GM12878 (cell line): ENCODE measurements around the gene NRXN3. TPM values are rescaled to one million over a fixed set of nuclear protein-coding genes. Genes with fewer than 3 reads are reported as not detected.

Source experiments
- ATAC-seq: fragments of 200-7000 bp; cut with Tn5 transposase; 3 replicates; pipeline ENCODE4 v1.9.1; 2020; ENCODE audit warnings: mild to moderate bottlenecking, moderate library complexity
- BruUV-seq: library from RNA; stranded (reverse); fragments of 400-500 nt; replicated peaks from 2 replicates; lab custom pipeline; 2021; lab: Mats Ljungman, UMichigan
- CTCF ChIA-PET: fragments of 300-600 bp; sonication (Branson Sonifier 250); formaldehyde crosslinking; extraction: SDS; loops from one replicate; lab custom pipeline; 2021; ENCODE audit warnings: inconsistent platforms; lab: Yijun Ruan, JAX
- POLR2A ChIA-PET: fragments of 350-600 bp; formaldehyde crosslinking; extraction: SDS; loops from one replicate; lab custom pipeline; 2021; ENCODE audit warnings: inconsistent platforms; lab: Charles Lee
- RAD21 ChIA-PET: fragments of 300-600 bp; sonication (Branson Sonifier 250); formaldehyde crosslinking; loops from one replicate; lab custom pipeline; 2023; ENCODE audit warnings: antibody characterized with exemption; ENCODE audit not compliant: unreplicated experiment; lab: Charles Lee
- SMC1A ChIA-PET: fragments of 300-600 bp; sonication (Branson Sonifier 250); formaldehyde crosslinking; loops from one replicate; lab custom pipeline; 2023; ENCODE audit not compliant: unreplicated experiment, uncharacterized antibody; lab: Charles Lee
- DNase-seq: peaks from one replicate; pipeline ENCODE4 v3.0.0-alpha.2; 2011; ENCODE audit warnings: low read depth, low spot score
- FAIRE-seq: peaks from 3 replicates; lab custom pipeline; 2011; peaks lifted over from hg19 to GRCh38; lab: Jason Lieb, UNC
- H2AFZ ChIP-seq: 2 replicates; pipeline ENCODE4 v1.6.0; 2011; ENCODE audit warnings: low read depth, low read length, control low read depth; ENCODE audit not compliant: control insufficient read depth
- H3K27ac ChIP-seq: 2 replicates; pipeline ENCODE4 v1.5.1; 2011; ENCODE audit warnings: control low read depth; ENCODE audit not compliant: control insufficient read depth, insufficient read depth
- H3K27me3 ChIP-seq, 2 experiments: replicated peaks in 1 of 2; 2 replicates each; pipeline versions ENCODE4 v1.6.0 to v1.6.1; 2011; ENCODE audit warnings: low read length in 1 of 2; ENCODE audit not compliant: control insufficient read depth in 2 of 2, insufficient read depth in 2 of 2
- H3K36me3 ChIP-seq, 2 experiments: 2 replicates each; pipeline ENCODE4 v1.5.1; 2011; ENCODE audit warnings: low read length in 1 of 2; ENCODE audit not compliant: control insufficient read depth in 2 of 2, insufficient read depth in 2 of 2
- H3K4me1 ChIP-seq: 2 replicates; pipeline ENCODE4 v1.6.1; 2011; ENCODE audit warnings: mild to moderate bottlenecking, low read length, moderate library complexity, mixed read lengths; ENCODE audit not compliant: control insufficient read depth, insufficient read depth
- H3K4me2 ChIP-seq: 2 replicates; pipeline ENCODE4 v1.6.0; 2011; ENCODE audit warnings: control low read depth; ENCODE audit not compliant: control insufficient read depth, insufficient read depth
- H3K4me3 ChIP-seq: fragments of 200-600 bp; sonication (generic); 2 replicates; pipeline ENCODE4 v1.5.1; 2016
- H3K79me2 ChIP-seq: 2 replicates; pipeline ENCODE4 v1.6.0; 2011; ENCODE audit warnings: low read length; ENCODE audit not compliant: control insufficient read depth, insufficient read depth
- H3K9ac ChIP-seq: 2 replicates; pipeline ENCODE4 v1.8.0; 2011; ENCODE audit warnings: low read length, control low read depth, mixed read lengths; ENCODE audit not compliant: control insufficient read depth, insufficient read depth
- H3K9me3 ChIP-seq: replicated peaks from 3 replicates; pipeline ENCODE4 v1.5.1; 2011; ENCODE audit warnings: mild to moderate bottlenecking, low read length; ENCODE audit not compliant: control insufficient read depth, insufficient read depth
- H4K20me1 ChIP-seq: 2 replicates; pipeline ENCODE4 v1.6.0; 2011; ENCODE audit not compliant: control insufficient read depth, insufficient read depth
- BMI1 ChIP-seq: fragments of 450-650 bp; IDR thresholded peaks from 2 replicates; pipeline ENCODE4 v1.6.1; 2016; ENCODE audit warnings: mild to moderate bottlenecking, moderate library complexity, borderline replicate concordance
- DPF2 ChIP-seq: fragments of 450-650 bp; IDR thresholded peaks from 2 replicates; pipeline ENCODE4 v1.6.1; 2017; ENCODE audit warnings: mild to moderate bottlenecking
- EZH2 ChIP-seq: IDR thresholded peaks from 2 replicates; pipeline ENCODE4 v1.6.1; 2012; ENCODE audit warnings: low read depth, mild to moderate bottlenecking, control low read depth, inconsistent platforms, low read length, borderline replicate concordance; ENCODE audit not compliant: control insufficient read depth
- IKZF1 ChIP-seq: fragments of 450-650 bp; conservative IDR thresholded peaks from 2 replicates; pipeline ENCODE4 v1.6.1; 2017; ENCODE audit warnings: antibody characterized with exemption, mild to moderate bottlenecking
- IRF4 ChIP-seq: IDR thresholded peaks from 2 replicates; pipeline ENCODE4 v1.6.1; 2011; ENCODE audit warnings: low read depth, low read length
- LARP7 ChIP-seq: fragments of 450-650 bp; IDR thresholded peaks from 2 replicates; pipeline ENCODE4 v1.6.1; 2017; ENCODE audit warnings: mild to moderate bottlenecking
- MXI1 ChIP-seq: fragments of 150-350 bp; IDR thresholded peaks from 2 replicates; pipeline ENCODE4 v1.6.1; 2011; ENCODE audit warnings: low read depth, mild to moderate bottlenecking, inconsistent platforms, low read length, improper control_type of control experiment
- MYB ChIP-seq: fragments of 150-350 bp; IDR thresholded peaks from 2 replicates; pipeline ENCODE4 v1.6.1; 2014; ENCODE audit warnings: mild to moderate bottlenecking, low read depth, low read length, borderline replicate concordance
- NFYB ChIP-seq: IDR thresholded peaks from 2 replicates; pipeline ENCODE4 v1.6.1; 2011; ENCODE audit warnings: low read depth, mild to moderate bottlenecking, low read length, improper control_type of control experiment, moderate library complexity; ENCODE audit not compliant: insufficient read depth
- NR2C2 ChIP-seq: IDR thresholded peaks from 2 replicates; pipeline ENCODE4 v1.6.1; 2011; ENCODE audit warnings: borderline replicate concordance, low read depth; ENCODE audit not compliant: control insufficient read depth, insufficient read length
- YY1 ChIP-seq: IDR thresholded peaks from 2 replicates; pipeline ENCODE4 v1.6.1; 2011; ENCODE audit warnings: low read depth, mild to moderate bottlenecking, low read length
- ZSCAN29 ChIP-seq: fragments of 450-650 bp; IDR thresholded peaks from 2 replicates; pipeline ENCODE4 v1.6.1; 2017; ENCODE audit warnings: mild to moderate bottlenecking, moderate library complexity
- WGBS: methylation state at CpG from one replicate; pipeline ENCODE4 v1.1.6; 2016; ENCODE audit warnings: low lambda C conversion rate; ENCODE audit not compliant: insufficient replicate concordance, insufficient coverage; ENCODE audit errors: missing lambda C conversion rate; 5-methylcytosine and 5-hydroxymethylcytosine counted together
- in situ Hi-C: fragments of 300-500 bp; cut with MboI; formaldehyde crosslinking; loops from 9 replicates; pipeline ENCODE4 v1.14.3; 2018; ENCODE audit warnings: mixed read lengths
- intact Hi-C: fragments of 100-400 bp; cut with micrococcal nuclease; formaldehyde crosslinking; loops from one replicate; pipeline ENCODE4 v1.14.2; 2022; ENCODE audit not compliant: unreplicated experiment
- polyA plus RNA-seq, 11 experiments: library from polyadenylated mRNA; depleted of rRNA in 4 of 11; unstranded in 6 of 11; stranded (reverse) in 5 of 11; fragments of >200 nt; fragmentation: Nextera tagmentation in 4 of 11; fragmentation: Illumina TruSeq in 1 of 11; extraction: Ambion mirVana in 4 of 11; extraction: Trizol in 1 of 11; gene quantifications; 1 replicate in 1 of 11; 2 replicates in 10 of 11; pipeline versions ENCODE4 v1.2.1 to v1.2.3, GENCODE V29; 2011 to 2016; ENCODE audit warnings: inconsistent platforms in 2 of 11, missing spikeins in 2 of 11, low read depth in 1 of 11
- total RNA-seq, 4 experiments: library from RNA; depleted of rRNA in 3 of 4; stranded (reverse); fragments of >200 nt in 3 of 4; fragmentation: Illumina TruSeq in 1 of 4; extraction: Trizol in 1 of 4; gene quantifications; 2 replicates each; pipeline versions ENCODE4 v1.2.1 to v1.2.3, GENCODE V29; 2013 to 2021
- TF ChIP-seq, protein P1 (sequence below): fragments of 450-650 bp; formaldehyde crosslinking; IDR thresholded peaks from 2 replicates; pipeline ENCODE4 v1.4.0; 2020; ENCODE audit warnings: mild to moderate bottlenecking, moderate library complexity
- TF ChIP-seq, protein P2 (sequence below): fragments of 450-650 bp; IDR thresholded peaks from 2 replicates; pipeline ENCODE4 v1.6.1; 2017; ENCODE audit warnings: mild to moderate bottlenecking, low read depth, inconsistent platforms; ENCODE audit not compliant: poor library complexity, severe bottlenecking
- TF ChIP-seq, protein P3 (sequence below): fragments of 450-650 bp; IDR thresholded peaks from 2 replicates; pipeline ENCODE4 v1.6.1; 2016; ENCODE audit warnings: mild to moderate bottlenecking, moderate library complexity, borderline replicate concordance

NRXN3 gene
- total and polyA plus RNA-seq, 10 of the 15 experiments (the other 5 are each of a cell fraction or from before 2014, with no cell fraction given), result 0.52 to 3.3 (median 1.4) TPM

DNA sequence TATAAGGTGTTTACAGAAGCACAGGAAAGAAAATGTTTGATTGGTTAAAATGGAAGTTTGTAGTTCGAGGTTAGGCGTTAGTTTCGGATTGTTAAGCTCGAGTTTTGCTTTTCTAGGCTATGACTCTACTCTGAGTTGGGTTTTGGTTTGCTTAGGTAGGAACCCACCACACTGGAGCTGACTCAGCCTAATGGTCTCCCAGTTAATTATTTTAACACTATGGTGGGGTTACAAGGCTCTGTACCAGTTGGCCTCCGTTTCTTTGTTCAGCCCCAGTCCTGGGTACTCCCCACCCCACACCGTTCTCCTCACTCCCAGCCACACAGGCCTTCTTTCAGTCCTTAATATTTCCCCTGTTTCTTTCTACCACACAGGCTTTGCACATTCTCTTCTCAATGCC lies 583.9 kb downstream of the NRXN3 start:
- no peaks in the 10 kb centered on the region for H3K9me3 ChIP-seq
- intact Hi-C loops (no loop called here), in situ Hi-C loops (no loop called here)
- ChIA-PET SMC1A (no interaction called here), RAD21 (no interaction called here), POLR2A (no interaction called here), CTCF (interaction anchor here (0.5 kb wide), 1 partner anchor 145 kb away, joined by 3 read pairs; no protein-coding TSS in a partner anchor)
- H2AFZ ChIP-seq, result no peak overlapping the region
- ATAC-seq, result peak; percentile 31
- H4K20me1 ChIP-seq, result no peaks in the 10 kb centered on the region
- H3K27ac ChIP-seq, result no peak overlapping the region
- TF ChIP-seq BMI1 (no peak), IRF4 (no peak), MYB (no peak), DPF2 (no peak), NR2C2 (no peak), MXI1 (no peak), EZH2 (no peak), NFYB (no peak), LARP7 (no peak), YY1 (no peak), IKZF1 (no peak), ZSCAN29 (no peak)
- TF ChIP-seq, protein P1, sequence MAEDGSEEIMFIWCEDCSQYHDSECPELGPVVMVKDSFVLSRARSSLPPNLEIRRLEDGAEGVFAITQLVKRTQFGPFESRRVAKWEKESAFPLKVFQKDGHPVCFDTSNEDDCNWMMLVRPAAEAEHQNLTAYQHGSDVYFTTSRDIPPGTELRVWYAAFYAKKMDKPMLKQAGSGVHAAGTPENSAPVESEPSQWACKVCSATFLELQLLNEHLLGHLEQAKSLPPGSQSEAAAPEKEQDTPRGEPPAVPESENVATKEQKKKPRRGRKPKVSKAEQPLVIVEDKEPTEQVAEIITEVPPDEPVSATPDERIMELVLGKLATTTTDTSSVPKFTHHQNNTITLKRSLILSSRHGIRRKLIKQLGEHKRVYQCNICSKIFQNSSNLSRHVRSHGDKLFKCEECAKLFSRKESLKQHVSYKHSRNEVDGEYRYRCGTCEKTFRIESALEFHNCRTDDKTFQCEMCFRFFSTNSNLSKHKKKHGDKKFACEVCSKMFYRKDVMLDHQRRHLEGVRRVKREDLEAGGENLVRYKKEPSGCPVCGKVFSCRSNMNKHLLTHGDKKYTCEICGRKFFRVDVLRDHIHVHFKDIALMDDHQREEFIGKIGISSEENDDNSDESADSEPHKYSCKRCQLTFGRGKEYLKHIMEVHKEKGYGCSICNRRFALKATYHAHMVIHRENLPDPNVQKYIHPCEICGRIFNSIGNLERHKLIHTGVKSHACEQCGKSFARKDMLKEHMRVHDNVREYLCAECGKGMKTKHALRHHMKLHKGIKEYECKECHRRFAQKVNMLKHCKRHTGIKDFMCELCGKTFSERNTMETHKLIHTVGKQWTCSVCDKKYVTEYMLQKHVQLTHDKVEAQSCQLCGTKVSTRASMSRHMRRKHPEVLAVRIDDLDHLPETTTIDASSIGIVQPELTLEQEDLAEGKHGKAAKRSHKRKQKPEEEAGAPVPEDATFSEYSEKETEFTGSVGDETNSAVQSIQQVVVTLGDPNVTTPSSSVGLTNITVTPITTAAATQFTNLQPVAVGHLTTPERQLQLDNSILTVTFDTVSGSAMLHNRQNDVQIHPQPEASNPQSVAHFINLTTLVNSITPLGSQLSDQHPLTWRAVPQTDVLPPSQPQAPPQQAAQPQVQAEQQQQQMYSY, result no peak
- TF ChIP-seq, protein P2, sequence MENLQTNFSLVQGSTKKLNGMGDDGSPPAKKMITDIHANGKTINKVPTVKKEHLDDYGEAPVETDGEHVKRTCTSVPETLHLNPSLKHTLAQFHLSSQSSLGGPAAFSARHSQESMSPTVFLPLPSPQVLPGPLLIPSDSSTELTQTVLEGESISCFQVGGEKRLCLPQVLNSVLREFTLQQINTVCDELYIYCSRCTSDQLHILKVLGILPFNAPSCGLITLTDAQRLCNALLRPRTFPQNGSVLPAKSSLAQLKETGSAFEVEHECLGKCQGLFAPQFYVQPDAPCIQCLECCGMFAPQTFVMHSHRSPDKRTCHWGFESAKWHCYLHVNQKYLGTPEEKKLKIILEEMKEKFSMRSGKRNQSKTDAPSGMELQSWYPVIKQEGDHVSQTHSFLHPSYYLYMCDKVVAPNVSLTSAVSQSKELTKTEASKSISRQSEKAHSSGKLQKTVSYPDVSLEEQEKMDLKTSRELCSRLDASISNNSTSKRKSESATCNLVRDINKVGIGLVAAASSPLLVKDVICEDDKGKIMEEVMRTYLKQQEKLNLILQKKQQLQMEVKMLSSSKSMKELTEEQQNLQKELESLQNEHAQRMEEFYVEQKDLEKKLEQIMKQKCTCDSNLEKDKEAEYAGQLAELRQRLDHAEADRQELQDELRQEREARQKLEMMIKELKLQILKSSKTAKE, result no peak
- TF ChIP-seq, protein P3, sequence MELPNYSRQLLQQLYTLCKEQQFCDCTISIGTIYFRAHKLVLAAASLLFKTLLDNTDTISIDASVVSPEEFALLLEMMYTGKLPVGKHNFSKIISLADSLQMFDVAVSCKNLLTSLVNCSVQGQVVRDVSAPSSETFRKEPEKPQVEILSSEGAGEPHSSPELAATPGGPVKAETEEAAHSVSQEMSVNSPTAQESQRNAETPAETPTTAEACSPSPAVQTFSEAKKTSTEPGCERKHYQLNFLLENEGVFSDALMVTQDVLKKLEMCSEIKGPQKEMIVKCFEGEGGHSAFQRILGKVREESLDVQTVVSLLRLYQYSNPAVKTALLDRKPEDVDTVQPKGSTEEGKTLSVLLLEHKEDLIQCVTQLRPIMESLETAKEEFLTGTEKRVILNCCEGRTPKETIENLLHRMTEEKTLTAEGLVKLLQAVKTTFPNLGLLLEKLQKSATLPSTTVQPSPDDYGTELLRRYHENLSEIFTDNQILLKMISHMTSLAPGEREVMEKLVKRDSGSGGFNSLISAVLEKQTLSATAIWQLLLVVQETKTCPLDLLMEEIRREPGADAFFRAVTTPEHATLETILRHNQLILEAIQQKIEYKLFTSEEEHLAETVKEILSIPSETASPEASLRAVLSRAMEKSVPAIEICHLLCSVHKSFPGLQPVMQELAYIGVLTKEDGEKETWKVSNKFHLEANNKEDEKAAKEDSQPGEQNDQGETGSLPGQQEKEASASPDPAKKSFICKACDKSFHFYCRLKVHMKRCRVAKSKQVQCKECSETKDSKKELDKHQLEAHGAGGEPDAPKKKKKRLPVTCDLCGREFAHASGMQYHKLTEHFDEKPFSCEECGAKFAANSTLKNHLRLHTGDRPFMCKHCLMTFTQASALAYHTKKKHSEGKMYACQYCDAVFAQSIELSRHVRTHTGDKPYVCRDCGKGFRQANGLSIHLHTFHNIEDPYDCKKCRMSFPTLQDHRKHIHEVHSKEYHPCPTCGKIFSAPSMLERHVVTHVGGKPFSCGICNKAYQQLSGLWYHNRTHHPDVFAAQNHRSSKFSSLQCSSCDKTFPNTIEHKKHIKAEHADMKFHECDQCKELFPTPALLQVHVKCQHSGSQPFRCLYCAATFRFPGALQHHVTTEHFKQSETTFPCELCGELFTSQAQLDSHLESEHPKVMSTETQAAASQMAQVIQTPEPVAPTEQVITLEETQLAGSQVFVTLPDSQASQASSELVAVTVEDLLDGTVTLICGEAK, result no peak
- no peaks in the 10 kb centered on the region for H3K79me2 ChIP-seq
- H3K36me3 ChIP-seq, result no peaks in the 10 kb centered on the region
- no peak overlapping the region for H3K4me3 ChIP-seq
- H3K4me2 ChIP-seq, result no peak overlapping the region
- H3K27me3 ChIP-seq, result no peaks in the 10 kb centered on the region
- no peak for DNase-seq
- 47% methylated on average over 6 of the region's 6 CpGs for WGBS
- no peak overlapping the region for H3K9ac ChIP-seq
- FAIRE-seq, result no peak
- no TSS peak for BruUV-seq
- H3K4me1 ChIP-seq, result no peaks in the 10 kb centered on the region; the same call in 1 of the 2 replicates
